OCI-LY3 (cell line): ENCODE measurements around the gene IL1RL2.

ENCODE experiments used
- CTCF ChIP-seq: fragments of 200-600, 300-600 bp; sonication (generic); IDR thresholded peaks from 2 replicates; pipeline ENCODE4 v1.5.1; 2014; ENCODE audit warnings: antibody characterized with exemption, low read length, low read depth
- EZH2phosphoT487 ChIP-seq: fragments of 200-600 bp; shearing (Covaris generic); IDR thresholded peaks from 2 replicates; pipeline ENCODE4 v1.6.1; 2018; ENCODE audit warnings: antibody characterized with exemption, mixed run types, low read depth

DNA sequence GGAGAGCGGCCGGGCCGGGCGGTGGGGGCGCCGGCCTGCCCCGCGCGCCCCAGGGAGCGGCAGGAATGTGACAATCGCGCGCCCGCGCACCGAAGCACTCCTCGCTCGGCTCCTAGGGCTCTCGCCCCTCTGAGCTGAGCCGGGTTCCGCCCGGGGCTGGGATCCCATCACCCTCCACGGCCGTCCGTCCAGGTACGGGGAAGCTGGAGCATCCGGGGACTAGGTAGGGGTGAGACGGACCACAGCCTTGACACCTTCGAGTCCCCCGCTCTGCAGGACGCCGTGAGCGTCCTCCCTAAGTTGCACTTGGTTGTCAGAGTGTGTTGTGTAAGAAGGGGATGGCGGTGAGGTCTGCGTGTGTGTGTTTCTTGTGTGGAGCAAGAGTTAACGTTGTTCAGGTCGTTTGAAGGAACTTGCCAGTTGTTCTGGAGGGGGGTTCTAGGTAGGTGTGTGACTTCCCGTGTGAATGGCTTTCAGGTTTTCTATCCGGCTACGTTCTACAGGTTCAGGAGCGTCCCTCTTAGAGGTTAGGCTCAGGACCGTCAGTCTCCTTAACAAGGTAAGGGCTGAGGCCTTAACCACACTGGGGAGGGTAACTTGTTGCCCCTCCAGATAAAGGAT, 43.9 kb upstream of the IL1RL2 start:
- TF ChIP-seq CTCF = no peak
- TF ChIP-seq EZH2phosphoT487 = no peak
